ENCODE measurements around the gene RUNX2.

DNA sequence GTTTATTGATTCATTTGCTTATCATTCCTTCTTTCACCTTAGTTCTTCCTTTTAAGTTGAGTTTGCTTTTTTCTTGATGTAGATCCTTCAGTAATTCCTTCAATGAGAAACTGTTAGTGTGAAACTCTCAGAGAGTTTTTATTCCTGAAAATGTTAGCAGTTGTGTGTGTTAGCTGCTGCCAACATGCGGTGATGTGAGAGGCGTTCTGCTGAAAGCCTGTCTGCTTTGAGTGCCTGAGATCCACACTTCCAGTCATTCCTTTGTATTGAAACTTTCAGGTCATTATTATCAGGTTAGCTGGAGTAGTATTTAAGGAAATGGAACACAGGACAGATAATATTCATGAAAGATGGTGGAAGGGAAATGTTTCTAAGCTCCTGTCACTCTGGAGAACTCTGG, 119.6 kb downstream of the RUNX2 start:
- TF ChIP-seq POLR2A (IDR thresholded peaks at IDR 0.05; ENCODE audit: low read length), result no peak
- TF ChIP-seq GATA1 (IDR thresholded peaks at IDR 0.05; ENCODE audit: low read depth, low read length), result no peak

All from erythroblast (primary cell).